Kasumi-1 (cell line): ENCODE measurements around the gene NEB.
A peak's percentile ranks its signal among the peaks of the same experiment; 100 is the strongest.
"Not testable (repeated sequence)": the region's sequence is repeated elsewhere in the genome, so short reads cannot be mapped to it uniquely, and the experiment has no call there.

Source experiments
- DNase-seq, 2 experiments: peaks; one replicate each; lab custom pipeline; 2025; lab: John Stamatoyannopoulos, UW

NEB gene

DNA sequence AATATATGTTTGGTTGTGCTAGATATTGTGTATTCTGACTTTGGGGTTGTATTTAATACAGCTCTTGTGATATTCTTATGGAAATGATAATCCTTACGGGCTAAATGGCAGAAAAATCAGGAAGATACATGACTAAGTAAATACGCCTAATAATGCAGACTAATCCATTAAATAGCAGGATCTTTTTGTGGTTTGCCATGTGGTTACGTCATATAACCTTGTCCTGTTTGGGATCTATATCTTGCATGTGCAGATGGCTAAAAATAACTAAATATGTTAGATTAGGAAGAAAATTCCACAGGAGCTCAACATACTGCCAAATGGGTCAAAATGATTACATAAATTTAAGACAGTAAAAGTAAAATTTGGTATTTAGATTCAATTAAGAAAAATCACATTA lies 83.0 kb downstream of the NEB start:
- DNase-seq = no peak

DNA sequence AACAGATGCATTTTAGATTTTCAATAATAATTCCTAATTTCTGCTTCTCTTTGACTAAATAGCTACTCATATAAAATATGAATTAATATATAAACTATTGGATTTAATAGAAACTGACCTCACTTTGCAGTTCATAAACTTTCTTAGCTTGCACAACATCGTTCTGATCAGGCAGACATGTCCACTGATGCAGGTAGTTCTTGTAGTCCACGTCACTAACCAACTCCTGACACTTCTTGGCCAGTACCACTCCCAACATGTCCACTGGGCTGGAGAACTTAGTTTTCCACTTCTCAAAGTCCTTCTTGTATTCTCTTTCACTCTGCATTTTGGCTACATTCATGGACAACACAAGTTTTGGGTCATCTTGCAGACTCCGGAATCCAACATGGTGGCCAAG lies 83.8 kb downstream of the NEB start:
- DNase-seq = no peak

DNA sequence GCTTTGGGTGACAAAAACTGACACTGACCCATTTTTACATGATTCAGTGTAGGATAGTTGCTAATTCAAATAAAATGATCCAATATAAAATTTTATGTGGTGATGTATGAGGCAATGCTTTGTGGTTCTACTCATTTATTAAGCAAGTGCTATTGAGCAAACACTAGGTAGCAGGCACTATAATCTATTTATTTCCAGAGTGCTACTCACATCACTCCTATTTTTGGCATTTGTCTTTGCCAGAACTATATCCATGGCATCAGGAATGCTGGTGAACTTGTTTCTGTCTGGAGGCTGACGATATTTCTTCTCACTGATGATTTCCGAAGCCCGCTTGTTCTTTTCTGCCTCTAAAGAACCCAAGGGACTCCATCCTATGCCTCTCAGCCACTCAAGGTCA lies 84.3 kb downstream of the NEB start:
- DNase-seq = no peak

DNA sequence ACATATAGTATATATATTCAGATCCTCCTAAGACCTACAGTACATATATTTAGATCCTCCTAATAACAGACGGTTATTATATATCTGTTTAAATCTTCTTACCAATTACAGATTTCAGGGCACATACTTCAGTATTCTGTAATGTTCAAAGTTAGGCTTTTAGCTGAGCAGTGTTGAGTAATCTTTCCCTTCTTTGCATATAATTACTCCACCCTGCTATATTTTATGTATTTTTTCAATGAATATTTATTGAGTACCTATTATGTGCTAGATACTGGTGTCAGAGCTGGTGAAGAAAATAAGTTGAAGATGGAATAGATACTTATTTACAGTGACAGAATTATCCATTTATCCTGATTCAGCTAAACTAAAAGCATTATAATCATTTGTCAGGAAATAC lies 84.9 kb downstream of the NEB start:
- DNase-seq = no peak

DNA sequence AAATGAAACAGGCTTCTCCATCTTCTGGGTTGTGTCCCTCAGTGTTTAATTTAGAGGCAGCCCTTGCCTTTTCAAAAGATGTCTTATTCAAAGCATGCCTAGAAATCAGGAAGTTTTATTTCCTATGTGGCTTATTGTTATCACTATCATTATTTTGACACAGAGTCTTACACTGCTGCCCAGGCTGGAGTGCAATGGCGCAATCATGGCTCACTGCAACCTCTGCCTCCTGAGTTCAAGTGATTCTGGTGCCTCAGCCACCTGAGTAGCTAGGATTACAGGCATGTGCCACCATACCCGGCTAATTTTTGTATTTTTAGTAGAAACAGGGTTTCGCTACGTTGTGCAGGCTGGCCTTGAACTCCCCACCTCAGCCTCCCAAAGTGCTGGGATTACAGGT lies 87.8 kb downstream of the NEB start:
- not testable (repeated sequence) for DNase-seq

DNA sequence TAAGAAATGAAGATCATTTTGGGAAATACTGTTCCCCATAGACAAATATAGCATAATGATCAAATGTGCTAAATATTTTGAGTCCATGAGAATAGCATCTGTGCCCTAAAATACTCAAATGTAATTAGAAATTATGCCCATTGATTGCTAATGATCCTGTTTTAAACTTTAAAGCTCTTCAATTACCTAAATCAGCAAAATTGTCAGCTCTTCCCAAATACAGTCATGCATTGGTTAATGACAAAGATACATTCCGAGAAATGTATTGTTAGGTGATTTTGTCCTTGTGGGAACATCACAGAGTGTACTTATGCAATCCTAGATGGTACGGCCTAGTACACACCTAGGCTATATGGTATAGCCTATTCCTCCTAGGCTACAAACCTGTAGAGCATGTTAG lies 89.7 kb downstream of the NEB start:
- DNase-seq = no peak

DNA sequence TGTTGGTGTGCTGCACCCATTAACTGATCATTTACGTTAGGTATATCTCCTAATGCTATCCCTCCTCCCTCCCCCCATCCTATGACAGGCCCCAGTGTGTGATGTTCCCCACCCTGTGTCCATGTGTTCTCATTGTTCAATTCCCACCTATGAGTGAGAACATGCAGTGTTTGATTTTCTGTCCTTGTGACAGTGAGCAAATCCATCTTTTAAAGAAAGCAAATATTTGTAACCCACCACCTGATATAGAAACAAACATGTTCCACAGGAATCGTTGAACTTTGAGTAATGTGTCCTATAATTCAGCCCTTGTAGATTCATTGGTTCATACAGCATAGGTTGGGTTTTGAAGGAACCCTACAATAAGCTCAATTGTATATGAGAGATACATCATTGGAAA lies 92.4 kb downstream of the NEB start:
- DNase-seq = not testable (repeated sequence)

DNA sequence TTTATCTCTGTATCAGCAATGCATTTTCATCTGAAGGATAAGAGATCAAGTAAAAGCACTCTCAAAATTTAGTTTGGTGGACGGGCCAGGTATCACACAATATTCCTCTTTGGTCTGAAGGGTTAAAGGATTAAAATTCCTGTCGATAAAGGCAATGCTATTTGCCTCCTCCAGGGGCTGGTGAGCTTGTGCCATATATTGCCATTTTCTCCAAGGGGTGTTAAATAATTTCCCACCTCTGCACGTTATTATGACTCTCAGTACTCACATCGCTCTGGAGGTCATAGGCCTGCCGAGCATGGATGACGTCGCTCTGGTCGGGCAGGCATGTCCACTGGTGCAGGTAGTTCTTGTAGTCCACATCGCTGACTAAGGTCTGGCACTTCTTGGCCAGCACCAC lies 94.2 kb downstream of the NEB start:
- peak; percentile 28 to 34 for DNase-seq

DNA sequence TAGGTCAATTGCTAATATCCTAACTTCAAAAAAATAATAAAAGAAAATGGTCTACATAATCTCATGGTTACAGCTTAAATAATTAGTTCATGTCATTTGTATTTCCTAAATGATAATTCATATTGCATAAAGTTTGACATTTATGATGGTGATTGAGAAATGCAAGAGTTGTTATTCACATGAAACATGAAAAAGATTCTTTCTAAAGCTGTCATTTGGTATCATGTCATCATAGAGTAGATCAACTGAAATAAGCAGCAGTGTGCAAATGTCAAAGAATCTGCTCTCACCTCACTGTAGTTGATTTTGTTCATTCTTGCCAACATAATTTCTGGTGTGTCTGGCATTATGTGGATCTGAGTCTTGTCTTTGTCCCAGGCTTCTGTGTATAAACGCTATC lies 95.3 kb downstream of the NEB start:
- DNase-seq = no peak

DNA sequence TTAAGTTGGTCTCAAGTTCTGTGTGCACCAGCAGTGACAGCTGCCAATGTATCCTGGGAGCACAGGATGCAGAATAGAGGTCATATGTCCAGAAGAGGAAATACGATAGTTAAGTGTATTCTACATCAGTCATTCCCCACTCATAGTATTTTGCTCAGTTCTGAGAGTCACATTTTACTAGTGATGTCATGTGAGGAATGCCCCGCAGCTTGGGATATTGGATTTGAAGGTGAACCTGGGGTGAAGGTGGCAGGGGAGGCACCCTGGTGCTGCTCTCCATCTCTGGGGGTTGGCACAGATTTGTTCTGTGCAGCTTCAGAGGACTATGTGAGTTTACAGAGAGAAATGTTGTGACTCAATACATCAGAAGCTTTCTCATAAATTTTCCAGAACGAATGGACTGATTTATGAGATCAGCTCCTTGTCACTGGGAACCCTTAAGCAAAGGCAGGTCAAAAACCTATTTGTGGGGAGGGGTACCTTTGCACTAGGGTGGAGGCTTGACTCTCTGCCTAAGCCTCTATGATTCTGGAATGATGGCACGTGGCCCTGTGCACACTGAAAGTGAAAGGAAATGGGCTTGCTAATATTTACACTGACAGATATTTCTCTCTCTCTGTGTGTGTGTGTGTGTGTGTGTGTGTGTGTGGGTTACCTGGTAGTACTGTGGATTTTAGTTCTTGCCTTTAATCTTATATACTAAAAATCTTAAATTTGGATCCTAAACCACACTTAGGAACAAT lies 95.9 kb downstream of the NEB start:
- peak; percentile 19 to 44 for DNase-seq

DNA sequence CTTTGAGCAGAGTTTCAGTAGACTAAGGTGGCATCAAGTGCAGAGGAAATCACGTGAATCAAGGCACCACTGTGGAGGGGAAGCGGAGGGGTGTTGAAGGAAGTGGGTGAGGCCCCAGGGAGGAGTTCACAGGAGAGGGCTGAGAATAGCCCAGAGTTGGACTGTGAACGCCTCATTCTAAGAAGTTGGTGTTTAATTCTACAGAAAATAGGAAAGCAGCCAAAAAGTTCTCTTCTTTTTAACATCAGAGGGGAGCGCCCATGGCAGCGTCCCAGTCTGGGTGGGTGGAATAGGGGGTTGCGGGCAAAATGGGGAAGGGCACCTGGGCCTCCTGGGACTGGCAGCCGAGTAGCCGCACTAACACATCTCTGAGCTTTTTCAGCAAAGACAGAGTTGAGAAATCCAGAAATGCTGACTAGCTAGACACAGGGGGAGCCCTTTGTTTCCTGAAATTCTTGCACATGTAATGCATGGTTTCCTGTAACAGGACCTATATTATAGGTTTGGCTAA lies 97.0 kb downstream of the NEB start:
- peak; percentile 99 for DNase-seq

DNA sequence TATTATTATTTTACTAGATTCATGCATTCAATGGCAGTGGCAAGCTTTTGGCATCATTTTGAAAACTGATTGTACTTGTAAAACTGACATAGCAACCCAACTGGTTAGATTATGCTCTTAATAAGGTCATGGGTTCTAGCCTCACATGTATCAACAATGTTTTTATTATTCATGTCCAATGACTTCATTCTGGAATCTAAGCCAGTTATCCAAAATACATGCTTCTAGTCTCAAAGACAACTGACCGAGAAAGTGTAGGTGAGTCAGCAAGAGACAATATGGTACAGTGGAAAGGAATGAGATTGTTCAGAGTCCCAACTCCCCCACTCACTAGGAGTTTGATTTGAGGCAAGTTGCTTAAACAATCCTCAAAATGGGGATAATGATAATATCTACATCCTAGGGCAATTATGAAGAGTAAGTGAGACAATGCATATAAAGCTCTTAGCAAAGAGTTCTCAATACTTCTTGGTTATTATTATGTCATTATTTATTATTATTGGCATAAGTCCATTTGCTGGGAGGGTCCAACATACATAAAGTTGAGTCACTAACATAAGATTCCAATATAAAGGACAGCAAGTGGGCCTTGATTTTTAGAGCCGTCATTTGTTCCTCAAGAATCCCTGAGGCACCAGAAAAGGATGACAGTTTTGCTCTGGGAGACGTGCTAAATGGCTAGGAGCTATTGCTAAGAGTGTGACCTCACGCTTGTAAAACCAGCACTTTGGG lies 99.4 kb downstream of the NEB start:
- no peak for DNase-seq

DNA sequence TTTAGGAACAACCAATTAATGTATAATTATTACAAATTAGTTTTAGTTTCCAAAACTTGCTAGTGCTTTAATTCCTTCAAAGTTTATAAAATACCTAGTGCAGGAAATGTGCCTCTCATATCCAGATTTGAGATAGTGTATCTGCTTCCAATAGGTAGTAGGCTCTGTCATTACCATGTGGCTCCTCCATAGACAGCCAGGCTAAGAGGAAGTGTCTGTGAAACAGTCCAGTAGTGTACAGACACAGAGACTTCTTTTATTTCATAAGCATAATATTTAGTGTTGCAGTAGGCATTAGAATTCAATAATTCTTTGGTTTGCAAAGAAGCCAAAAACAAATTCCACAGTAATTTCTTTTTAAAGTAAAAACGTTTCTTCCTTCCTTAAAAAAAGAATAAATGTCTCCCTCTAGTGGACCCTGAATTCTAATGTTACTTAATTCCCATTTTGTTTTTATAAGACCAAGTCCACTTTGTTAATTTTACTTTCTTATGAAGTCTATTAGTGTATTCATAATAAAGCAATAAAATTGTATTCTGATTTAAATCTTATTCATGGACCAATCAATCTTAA lies 101.2 kb downstream of the NEB start:
- DNase-seq = peak; percentile 84 to 91

DNA sequence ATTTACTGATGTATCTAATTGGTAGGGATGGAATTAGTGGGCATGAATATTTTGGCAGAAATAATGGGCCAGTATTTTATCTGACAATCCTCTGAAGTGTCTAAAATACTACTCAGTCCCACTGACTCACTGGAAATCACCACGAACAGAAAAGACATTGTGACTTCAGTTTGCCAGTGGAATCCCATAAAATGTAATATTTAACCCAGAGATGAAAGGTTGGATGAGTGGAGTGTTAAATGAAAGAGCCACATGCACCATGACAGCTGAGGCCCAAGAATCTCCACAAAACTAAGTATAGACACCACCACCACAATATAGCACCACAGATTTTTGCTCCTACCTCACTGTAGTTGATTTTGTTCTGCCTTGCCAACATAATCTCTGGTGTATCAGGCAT lies 103.9 kb downstream of the NEB start:
- no peak for DNase-seq

DNA sequence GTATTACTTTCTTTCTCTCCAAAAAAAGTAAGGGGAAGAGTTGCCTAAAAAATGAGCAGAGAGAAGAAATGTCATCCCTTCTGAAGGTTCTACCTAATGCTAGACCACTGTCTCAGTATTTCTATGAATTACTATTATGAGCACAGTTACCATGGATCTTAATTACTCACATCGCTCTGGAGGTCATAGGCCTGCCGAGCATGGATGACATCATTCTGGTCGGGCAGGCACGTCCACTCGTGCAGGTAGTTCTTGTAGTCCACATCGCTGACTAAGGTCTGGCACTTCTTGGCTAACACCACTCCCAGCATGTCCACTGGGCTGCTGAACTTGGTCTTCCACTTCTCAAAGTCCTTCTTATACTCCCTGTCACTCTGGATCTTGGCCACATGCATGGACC lies 106.9 kb downstream of the NEB start:
- no peak for DNase-seq

DNA sequence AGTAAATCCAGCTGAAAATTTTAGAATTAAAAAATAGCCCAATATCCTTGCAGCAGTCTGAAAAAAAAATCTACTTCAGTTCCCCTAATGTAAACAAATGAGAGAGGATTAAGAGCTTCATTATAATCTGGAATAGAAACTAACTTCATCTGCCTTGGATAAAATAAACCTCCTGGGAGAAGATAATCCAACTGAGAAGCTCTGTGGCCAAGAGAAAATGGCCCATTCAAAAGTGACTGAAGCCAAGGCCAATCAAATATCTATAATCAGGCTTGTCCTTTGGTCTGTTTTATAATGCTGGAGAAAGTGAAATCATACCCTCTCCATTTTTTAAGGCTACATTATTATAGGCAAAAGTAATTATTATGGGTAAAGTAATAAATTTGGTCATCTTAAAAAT lies 110.0 kb downstream of the NEB start:
- DNase-seq = no peak

DNA sequence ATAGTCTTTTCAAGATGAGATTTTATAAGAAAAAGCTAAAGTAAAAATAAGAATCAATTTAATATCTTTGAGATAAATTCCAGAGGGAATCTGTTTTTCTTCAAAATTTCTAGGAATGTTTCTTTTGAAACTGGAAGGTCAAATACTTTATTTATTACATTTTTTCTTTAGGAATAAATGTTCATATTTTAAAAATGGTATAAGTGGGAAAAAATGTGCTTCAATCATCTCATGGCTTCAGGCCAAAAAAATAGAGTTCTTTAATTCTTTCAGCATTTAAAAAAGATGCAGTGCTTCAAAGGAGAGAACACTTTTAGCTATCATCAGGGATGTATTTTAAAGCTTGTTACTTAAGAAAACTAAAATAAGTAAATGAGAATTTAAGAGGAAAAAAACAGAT lies 110.6 kb downstream of the NEB start:
- DNase-seq = no peak

DNA sequence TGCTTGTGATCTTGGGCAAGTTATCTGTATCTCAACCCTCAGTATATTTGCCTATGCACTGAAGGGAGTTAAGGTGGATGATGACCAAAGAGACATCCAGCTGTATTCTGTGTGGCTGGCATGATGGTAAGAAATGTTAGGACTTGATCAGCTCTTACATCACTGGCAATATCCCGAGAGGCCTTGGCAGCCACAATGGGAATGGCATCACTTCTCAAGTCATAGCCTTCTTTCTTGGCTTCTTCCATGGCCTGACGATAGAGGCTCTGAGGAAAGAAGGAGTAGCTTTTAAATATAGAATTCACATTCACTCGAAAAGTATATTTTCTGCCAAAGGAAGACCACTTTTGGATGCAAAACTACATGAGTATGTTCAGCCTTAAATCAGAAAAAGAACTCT lies 113.5 kb downstream of the NEB start:
- DNase-seq = no peak

DNA sequence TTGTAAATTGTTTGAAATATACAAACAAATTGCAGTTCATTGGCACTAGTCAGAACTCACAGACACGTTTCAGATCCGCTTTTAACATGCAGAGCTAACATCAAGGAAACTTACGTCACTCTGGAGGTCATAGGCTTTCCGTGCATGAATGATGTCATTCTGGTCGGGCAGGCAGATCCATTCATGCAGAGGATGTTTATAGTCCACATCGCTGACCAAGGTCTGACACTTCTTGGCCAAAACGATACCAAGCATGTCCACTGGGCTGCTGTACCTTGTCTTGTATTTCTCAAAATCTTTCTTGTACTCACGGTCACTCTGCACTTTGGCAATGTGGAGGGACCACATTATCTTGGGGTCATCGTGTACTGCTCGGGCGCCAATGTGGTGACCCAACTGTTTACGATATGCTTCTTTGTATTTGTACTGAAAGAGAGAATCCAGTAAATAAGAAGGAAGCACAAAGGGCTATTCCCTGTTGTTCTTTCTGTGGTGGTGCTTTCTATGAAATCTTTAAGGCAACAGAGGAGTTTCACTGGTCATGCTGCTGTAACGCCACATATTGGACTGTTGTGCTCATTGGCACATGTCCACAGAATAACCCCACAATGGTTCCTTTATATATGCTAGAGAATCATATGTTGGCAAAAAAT lies 114.8 kb downstream of the NEB start:
- no peak for DNase-seq

DNA sequence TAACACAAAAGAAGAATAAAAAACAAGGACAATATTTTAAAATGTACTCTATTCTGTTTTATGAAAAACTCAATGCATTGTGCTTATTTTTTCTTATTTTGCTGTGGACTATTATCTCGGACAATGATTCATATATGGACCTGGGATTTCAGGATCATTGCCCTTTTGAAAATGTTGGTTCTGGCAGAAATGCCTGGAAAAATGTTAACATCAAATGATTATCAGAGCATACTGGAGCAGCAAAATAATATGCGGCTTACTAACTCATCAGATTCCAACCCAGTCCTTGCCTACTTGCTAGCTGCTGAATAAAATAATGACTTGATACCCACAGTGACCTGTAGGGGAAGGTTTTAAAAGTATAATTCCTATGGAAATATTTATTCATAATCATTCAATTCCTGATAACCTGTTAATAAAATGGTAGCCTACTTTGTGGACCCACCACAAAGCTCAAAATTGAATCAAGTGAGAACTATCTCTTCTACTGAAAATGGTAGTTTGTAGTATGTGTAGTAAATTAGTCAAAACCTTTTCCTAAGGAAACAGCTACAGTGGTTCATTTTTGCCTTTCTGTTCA lies 117.4 kb downstream of the NEB start:
- DNase-seq = peak; percentile 17 to 29

DNA sequence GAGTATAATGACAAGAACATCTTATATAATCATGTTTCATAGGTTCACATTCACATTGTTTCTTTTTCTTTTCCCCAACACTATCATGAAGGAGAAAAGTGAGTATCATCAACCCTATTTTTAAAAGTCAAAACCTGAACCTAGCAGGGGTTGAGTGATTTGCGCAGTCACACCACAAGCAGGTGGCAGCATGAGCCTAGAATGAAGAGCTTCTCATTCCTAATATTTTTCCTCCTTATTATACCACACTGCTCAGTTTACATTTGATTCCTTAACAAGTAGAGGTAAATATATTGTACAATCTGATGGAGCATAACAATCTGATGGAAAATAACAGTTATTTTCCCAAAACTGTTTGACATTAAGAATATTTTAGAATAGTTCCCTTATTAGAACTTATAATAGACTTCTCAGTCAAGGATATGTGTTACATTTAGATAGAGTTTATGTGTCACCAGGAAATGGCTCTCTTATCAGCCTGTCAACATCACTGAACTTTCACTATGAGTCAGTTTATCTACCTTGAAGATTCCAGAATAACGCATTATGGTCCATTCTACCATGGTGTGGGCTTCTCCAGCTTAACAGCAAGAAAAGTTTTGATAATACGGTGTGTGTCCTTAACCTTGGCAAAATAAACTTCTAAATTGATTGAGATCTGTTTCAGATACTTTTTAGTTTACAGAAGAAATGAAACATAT lies 119.5 kb downstream of the NEB start:
- no peak for DNase-seq

DNA sequence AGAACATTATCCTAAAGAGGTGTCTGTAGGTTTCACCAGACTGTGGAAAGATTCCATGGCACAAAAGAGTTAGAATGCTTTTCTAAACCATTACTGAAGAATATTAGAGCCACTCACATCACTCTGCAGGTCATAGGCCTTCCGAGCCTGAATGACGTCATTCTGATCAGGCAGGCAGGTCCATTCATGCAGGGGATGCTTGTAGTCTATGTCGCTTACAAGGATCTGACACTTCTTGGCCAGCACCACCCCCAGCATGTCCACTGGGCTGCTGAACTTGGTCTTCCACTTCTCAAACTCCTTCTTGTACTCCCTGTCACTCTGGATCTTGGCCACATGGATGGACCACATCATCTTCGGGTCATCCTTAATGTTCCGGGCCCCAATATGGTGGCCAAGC lies 120.1 kb downstream of the NEB start:
- DNase-seq = no peak
